ENCODE results near the gene PBRM1.
A peak's percentile ranks its signal among the peaks of the same experiment; 100 is the strongest.

The PBRM1 gene

GRCh38 chr3:52574056-52574965 is 111.4 kb downstream of the PBRM1 start:
- no peak overlapping the region for H3K4me3 Mint-ChIP-seq
- no peak overlapping the region for H3K27ac Mint-ChIP-seq
- H3K36me3 Mint-ChIP-seq, result peaks cover 30% of the 10 kb centered on the region

GRCh38 chr3:52572221-52572620 is 113.5 kb downstream of the PBRM1 start:
- H3K27ac Mint-ChIP-seq, result no peak overlapping the region
- no peaks in the 10 kb centered on the region for H3K9me3 Mint-ChIP-seq
- H3K27me3 Mint-ChIP-seq, result no peaks in the 10 kb centered on the region
- no peak overlapping the region for H3K4me3 Mint-ChIP-seq
- H3K4me1 Mint-ChIP-seq, result no peaks in the 10 kb centered on the region
- H3K36me3 Mint-ChIP-seq, result peaks cover 19% of the 10 kb centered on the region

More at GRCh38 chr3:52574056-52574965, 111.4 kb downstream of the PBRM1 start:
- no peaks in the 10 kb centered on the region for H3K27me3 Mint-ChIP-seq
- H3K4me1 Mint-ChIP-seq, result no peaks in the 10 kb centered on the region
- H3K9me3 Mint-ChIP-seq, result no peaks in the 10 kb centered on the region

DNA sequence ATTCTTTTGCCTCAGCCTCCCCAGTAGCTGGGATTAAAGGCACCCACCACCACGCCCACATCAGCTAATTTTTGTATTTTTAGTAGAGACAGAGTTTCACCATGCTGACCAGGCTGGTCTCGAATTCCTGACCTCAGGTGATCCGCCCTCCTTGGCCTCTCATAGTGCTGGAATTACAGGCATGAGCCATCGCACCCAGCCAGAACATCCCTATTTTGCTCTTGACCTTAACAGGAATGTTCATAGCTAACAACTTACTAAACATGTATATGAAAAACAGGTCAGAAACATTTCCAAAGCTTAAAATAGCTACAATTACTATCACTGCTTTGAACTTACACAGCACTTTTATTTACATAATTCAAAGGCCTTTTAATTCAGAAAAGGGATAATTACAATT is 115.6 kb downstream of the PBRM1 start:
- Mint-ChIP-seq H3K36me3 (peaks cover 12% of the 10 kb centered on the region), H3K9me3 (no peaks in the 10 kb centered on the region), H3K4me3 (no peak overlapping the region), H3K27ac (no peak overlapping the region), H3K27me3 (no peaks in the 10 kb centered on the region), H3K4me1 (no peaks in the 10 kb centered on the region)

GRCh38 chr3:52568069-52568468 is 117.6 kb downstream of the PBRM1 start:
- Mint-ChIP-seq H3K27ac (no peak overlapping the region), H3K4me1 (no peaks in the 10 kb centered on the region), H3K9me3 (no peaks in the 10 kb centered on the region), H3K27me3 (no peaks in the 10 kb centered on the region), H3K4me3 (no peak overlapping the region), H3K36me3 (peaks cover 15% of the 10 kb centered on the region)

GRCh38 chr3:52563984-52564383 is 121.7 kb downstream of the PBRM1 start:
- H3K27me3 Mint-ChIP-seq, result no peaks in the 10 kb centered on the region
- no peak overlapping the region for H3K4me3 Mint-ChIP-seq
- peaks cover 21% of the 10 kb centered on the region for H3K36me3 Mint-ChIP-seq
- peaks cover 4% of the 10 kb centered on the region for H3K4me1 Mint-ChIP-seq
- H3K9me3 Mint-ChIP-seq, result no peaks in the 10 kb centered on the region
- H3K27ac Mint-ChIP-seq, result no peak overlapping the region

DNA sequence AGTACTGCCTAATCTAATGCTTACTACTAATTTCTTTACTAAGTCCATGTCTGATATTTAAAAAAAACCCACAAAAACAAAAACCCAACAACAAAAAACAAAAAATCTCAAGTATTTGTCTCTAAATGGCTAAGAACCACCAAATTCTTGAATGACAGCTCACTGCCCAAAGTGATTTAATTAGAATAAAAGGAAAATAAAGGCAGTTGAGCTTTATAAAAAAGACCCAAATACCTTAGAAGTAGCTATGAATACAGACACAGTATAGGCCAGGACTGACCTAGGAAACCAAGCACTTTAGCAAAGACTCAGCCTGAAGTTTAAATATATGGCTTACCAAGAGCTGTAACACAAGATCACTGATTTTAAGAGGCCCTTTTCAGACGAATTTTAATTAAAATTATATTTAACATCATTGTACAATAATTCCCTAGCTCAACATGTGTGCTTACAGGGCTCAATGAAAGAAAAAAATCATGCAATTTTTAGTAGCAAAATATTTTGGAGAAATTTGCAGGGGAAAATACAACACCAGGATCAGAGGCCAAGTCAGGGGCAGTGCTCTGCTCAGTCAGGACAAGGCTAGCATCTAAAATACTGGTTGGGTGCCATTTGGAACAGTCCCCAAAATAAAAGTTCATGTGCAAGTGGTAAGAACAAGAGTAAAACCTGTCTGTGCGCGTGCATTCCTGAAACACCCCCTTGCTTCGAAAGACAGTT is 124.5 kb downstream of the PBRM1 start:
- H3K4me1 Mint-ChIP-seq, result peaks cover 4% of the 10 kb centered on the region
- H3K36me3 Mint-ChIP-seq, result peaks cover 18% of the 10 kb centered on the region
- no peak overlapping the region for H3K27ac Mint-ChIP-seq
- H3K4me3 Mint-ChIP-seq, result no peak overlapping the region
- H3K27me3 Mint-ChIP-seq, result no peaks in the 10 kb centered on the region
- H3K9me3 Mint-ChIP-seq, result no peaks in the 10 kb centered on the region

GRCh38 chr3:52558436-52558835 is 127.3 kb downstream of the PBRM1 start:
- H3K4me1 Mint-ChIP-seq, result peaks cover 4% of the 10 kb centered on the region
- no peaks in the 10 kb centered on the region for H3K9me3 Mint-ChIP-seq
- peaks cover 21% of the 10 kb centered on the region for H3K36me3 Mint-ChIP-seq
- no peak overlapping the region for H3K4me3 Mint-ChIP-seq
- no peaks in the 10 kb centered on the region for H3K27me3 Mint-ChIP-seq
- no peak overlapping the region for H3K27ac Mint-ChIP-seq

- Mint-ChIP-seq H3K36me3 (peaks cover 17% of the 10 kb centered on the region), H3K27me3 (no peaks in the 10 kb centered on the region), H3K9me3 (no peaks in the 10 kb centered on the region)
Measured at GRCh38 chr3:52557011-52557960, 128.4 kb downstream of the PBRM1 start.

GRCh38 chr3:52555056-52555455 is 130.7 kb downstream of the PBRM1 start:
- no peak overlapping the region for H3K4me3 Mint-ChIP-seq
- no peaks in the 10 kb centered on the region for H3K27me3 Mint-ChIP-seq
- H3K9me3 Mint-ChIP-seq, result no peaks in the 10 kb centered on the region
- H3K4me1 Mint-ChIP-seq, result peaks cover 1% of the 10 kb centered on the region
- H3K36me3 Mint-ChIP-seq, result peaks cover 15% of the 10 kb centered on the region
- H3K27ac Mint-ChIP-seq, result peak overlapping the region; percentile 17

More at GRCh38 chr3:52557011-52557960, 128.4 kb downstream of the PBRM1 start:
- no peak overlapping the region for H3K4me3 Mint-ChIP-seq
- no peak overlapping the region for H3K27ac Mint-ChIP-seq
- peaks cover 4% of the 10 kb centered on the region for H3K4me1 Mint-ChIP-seq

- H3K4me1 Mint-ChIP-seq, result no peaks in the 10 kb centered on the region
- H3K4me3 Mint-ChIP-seq, result no peak overlapping the region
- H3K27ac Mint-ChIP-seq, result no peak overlapping the region
- no peaks in the 10 kb centered on the region for H3K27me3 Mint-ChIP-seq
- peaks cover 9% of the 10 kb centered on the region for H3K36me3 Mint-ChIP-seq
- no peaks in the 10 kb centered on the region for H3K9me3 Mint-ChIP-seq
Measured at GRCh38 chr3:52554026-52554755, 131.5 kb downstream of the PBRM1 start.

DNA sequence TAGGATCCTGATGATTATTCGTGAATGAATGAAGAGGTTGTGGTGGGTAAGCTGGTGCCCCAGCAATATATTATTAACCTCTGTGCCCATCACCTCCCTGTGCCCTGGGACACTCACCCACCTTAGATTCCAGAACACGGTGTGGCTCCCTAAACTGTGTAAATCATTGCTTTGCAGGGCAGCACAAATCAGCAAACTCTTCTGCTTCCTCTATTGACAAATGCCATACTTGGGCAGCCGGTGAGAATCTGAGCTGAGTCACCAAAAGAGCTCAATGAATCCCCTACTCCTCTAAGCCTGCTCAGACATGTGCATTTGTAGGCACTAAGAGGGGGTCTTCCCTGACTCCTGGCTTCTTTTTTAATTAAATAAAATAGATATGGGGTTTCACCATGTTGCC is 133.6 kb downstream of the PBRM1 start:
- Mint-ChIP-seq H3K4me1 (no peaks in the 10 kb centered on the region), H3K9me3 (no peaks in the 10 kb centered on the region), H3K36me3 (peaks cover 6% of the 10 kb centered on the region), H3K27me3 (no peaks in the 10 kb centered on the region), H3K27ac (no peak overlapping the region), H3K4me3 (no peak overlapping the region)

GRCh38 chr3:52551118-52551517 is 134.6 kb downstream of the PBRM1 start:
- no peaks in the 10 kb centered on the region for H3K4me1 Mint-ChIP-seq
- no peak overlapping the region for H3K4me3 Mint-ChIP-seq
- no peaks in the 10 kb centered on the region for H3K27me3 Mint-ChIP-seq
- H3K36me3 Mint-ChIP-seq, result peaks cover 6% of the 10 kb centered on the region
- H3K27ac Mint-ChIP-seq, result no peak overlapping the region
- H3K9me3 Mint-ChIP-seq, result no peaks in the 10 kb centered on the region

- H3K27ac Mint-ChIP-seq, result no peak overlapping the region
- H3K36me3 Mint-ChIP-seq, result peaks cover 2% of the 10 kb centered on the region
- no peaks in the 10 kb centered on the region for H3K27me3 Mint-ChIP-seq
- peaks cover 3% of the 10 kb centered on the region for H3K4me1 Mint-ChIP-seq
- no peaks in the 10 kb centered on the region for H3K9me3 Mint-ChIP-seq
- H3K4me3 Mint-ChIP-seq, result no peak overlapping the region
Measured at GRCh38 chr3:52547143-52547542, 138.6 kb downstream of the PBRM1 start.

DNA sequence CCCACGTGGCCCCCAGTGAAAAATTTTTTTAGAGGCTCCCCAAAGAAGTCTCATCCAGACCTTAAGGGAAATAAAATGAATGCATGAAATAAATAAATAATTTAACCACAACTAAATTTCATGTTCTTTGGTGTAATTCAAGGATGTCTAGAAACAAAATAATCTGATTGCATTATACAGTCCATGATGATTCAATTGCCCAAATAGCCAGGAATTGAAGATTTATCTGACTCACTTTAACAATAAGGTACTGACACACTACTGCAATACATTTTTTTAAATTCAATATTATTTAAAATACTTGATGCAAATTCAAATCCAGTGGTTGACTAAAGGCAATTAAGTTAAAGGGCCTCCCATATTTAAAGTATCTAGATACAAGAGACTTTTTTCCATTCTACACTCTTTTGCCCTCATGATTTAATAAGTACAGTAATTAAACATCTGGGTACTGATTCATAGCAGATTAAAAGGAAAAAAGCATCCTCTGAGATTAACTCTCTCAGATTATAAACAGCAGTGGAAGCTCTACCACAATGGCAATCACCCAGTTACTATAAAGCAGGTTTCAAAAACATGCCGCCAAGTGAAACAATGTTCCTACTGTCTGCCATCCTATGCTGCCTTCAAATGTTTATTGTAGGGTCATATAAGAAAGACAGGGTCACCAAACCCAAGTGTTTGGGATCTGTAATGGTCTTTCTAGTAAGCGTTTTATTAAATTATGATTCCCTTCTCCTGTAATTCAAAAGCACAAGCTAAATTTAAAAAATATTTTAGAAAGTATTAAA is 139.4 kb downstream of the PBRM1 start:
- H3K27ac Mint-ChIP-seq, result peak overlapping the region; percentile 65
- peaks cover 2% of the 10 kb centered on the region for H3K36me3 Mint-ChIP-seq
- no peaks in the 10 kb centered on the region for H3K27me3 Mint-ChIP-seq
- peaks cover 6% of the 10 kb centered on the region for H3K4me1 Mint-ChIP-seq
- no peaks in the 10 kb centered on the region for H3K9me3 Mint-ChIP-seq
- H3K4me3 Mint-ChIP-seq, result no peak overlapping the region

Measured in activated naive CD4-positive, alpha-beta T cell treated with anti-CD3 and anti-CD28 coated beads, Interleukin-2, amount 50 U/mL, for 24 hours (primary cell).